Non-pigmented ciliary epithelial cell (primary cell): ENCODE data around the gene UGT1A9.

Source experiments
- DNase-seq: peaks from one replicate; pipeline ENCODE4 v3.0.0-alpha.2; 2010; ENCODE audit warnings: low read depth

The UGT1A9 gene

GRCh38 chr2:233758849-233759248 is 87.2 kb downstream of the UGT1A9 start:
- DNase-seq: no peak

- no peak for DNase-seq
These were observed 88.3 kb downstream of the UGT1A9 start, which contains the start of gene UGT1A1 for GRCh38 chr2:233760043-233760442. TSS of gene UGT1A1 (plus strand) at chr2:233760270. CDS start at chr2:233760288, 18 bp downstream.

DNA sequence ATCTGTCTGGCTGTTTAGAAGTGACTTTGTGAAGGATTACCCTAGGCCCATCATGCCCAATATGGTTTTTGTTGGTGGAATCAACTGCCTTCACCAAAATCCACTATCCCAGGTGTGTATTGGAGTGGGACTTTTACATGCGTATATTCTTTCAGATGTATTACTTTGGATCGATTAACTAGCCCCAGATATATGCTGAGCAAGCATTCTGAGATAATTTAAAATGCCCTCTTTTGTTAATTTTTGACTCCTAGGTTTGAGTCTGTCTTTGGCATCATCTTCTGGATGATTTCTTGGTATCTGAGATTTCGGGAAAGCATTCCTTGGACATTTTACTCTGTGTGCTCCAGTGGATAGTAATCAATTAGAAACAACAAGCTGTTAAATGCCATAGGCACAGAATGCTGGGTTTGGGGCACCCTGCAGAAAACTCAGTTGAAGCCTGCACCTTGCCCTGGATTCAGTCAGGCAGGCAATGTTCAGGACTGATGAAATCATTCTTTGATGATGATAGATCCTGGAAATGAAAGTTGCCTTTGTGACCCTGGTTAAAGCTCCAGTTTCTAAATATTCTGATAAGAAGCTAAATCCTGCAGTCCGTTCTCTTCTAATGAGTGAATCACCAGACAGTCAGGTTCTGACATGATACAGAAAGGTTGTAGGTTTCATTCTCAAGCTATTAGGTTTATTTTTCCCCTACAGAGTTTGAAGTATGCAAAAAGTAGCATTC is 89.5 kb downstream of the UGT1A9 start:
- no peak for DNase-seq

DNA sequence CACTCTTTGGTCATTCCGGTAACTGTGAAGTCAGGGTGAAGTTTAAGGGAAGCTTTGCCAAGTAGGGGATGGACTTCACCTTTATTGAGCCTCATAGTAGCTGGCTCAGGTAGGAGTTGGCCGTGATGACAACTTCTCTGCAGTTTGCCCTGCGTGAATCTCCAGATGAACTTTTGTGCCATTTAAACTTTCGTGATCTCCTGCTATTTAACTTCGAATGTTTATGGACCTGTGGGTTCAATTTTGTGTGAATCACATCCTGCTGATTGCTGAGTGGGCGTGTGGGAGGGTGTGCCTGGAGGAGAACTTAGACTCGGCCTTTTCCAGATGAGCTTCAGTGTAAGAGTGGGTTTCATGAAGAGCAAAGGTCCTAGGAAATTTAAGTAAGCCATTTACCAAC is 92.6 kb downstream of the UGT1A9 start:
- peak; percentile 41 for DNase-seq

DNA sequence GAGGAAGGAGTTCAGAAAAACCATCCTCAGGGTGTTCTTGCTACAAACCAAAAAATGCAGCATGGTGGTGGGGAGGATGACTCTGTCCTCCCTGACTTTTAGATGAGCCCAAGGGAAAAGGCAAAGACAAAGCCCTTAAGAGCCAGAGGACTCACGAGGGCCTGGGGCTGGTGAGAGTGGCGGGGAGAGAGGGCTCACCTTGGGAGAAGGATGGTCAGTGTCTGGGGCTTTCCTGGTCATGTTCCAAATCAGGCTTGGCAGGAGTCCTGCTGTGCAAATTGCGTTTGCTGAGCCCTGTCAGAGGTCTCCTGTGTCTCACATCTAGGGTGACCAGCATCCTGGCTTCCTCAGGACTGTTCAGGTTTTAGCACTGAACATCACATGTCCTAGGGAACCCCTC is 93.1 kb downstream of the UGT1A9 start:
- no peak for DNase-seq

DNA sequence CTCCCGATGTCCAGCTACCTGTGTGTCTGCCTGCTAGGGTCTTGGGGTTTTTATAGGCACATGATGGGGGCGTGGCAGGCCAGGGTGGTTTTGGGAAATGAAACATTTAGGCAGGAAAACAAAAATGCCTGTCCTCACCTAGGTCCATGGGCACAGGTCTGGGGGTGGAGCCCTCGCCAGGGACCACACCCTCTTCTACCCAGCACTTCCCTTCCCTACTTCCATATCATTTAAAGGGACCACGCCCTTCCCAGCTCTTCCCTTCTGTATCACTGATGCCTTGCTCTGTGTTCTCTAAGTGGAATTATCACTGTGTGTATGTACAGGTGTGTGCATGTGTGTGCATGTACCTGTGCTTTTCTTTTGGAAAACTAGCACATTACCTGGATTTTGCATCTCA is 94.7 kb downstream of the UGT1A9 start:
- DNase-seq: no peak

- no peak for DNase-seq
These were observed 96.4 kb downstream of the UGT1A9 start for GRCh38 chr2:233768076-233768475.

- DNase-seq: no peak
These were observed 97.6 kb downstream of the UGT1A9 start for GRCh38 chr2:233769260-233769659.

DNA sequence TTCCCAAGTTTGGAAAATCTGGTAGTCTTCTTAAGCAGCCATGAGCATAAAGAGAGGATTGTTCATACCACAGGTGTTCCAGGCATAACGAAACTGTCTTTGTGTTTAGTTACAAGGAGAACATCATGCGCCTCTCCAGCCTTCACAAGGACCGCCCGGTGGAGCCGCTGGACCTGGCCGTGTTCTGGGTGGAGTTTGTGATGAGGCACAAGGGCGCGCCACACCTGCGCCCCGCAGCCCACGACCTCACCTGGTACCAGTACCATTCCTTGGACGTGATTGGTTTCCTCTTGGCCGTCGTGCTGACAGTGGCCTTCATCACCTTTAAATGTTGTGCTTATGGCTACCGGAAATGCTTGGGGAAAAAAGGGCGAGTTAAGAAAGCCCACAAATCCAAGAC is 100.5 kb downstream of the UGT1A9 start:
- DNase-seq: no peak

GRCh38 chr2:233772583-233772982 is 100.9 kb downstream of the UGT1A9 start:
- DNase-seq: no peak

- no peak for DNase-seq
These were observed 102.2 kb downstream of the UGT1A9 start for GRCh38 chr2:233773854-233774253.

GRCh38 chr2:233775414-233775813 is 103.7 kb downstream of the UGT1A9 start:
- no peak for DNase-seq

- no peak for DNase-seq
These were observed 106.3 kb downstream of the UGT1A9 start, which contains the start of gene MROH2A for GRCh38 chr2:233778030-233778429. TSS of gene MROH2A (plus strand) at chr2:233778330. CDS start at chr2:233779359, 1,029 bp downstream.

DNA sequence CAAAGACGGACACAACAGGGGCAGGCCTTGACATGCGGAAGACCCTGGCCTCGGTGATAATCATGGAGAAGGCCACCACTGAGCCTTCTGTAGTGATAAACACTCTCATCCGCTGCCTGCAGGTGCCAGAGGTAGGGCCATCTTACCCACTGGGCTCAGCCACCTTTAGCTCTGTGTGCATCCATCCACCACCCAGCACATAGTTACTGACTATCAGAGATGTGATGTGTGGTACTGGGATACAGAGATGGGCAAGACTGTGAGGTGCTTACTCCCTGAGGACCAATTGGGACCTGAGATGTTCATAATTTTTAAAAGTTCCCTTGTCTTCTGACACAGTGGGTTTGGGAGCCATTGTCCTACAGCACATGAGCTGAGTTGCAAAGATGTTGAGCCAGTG is 108.0 kb downstream of the UGT1A9 start:
- DNase-seq: no peak

DNA sequence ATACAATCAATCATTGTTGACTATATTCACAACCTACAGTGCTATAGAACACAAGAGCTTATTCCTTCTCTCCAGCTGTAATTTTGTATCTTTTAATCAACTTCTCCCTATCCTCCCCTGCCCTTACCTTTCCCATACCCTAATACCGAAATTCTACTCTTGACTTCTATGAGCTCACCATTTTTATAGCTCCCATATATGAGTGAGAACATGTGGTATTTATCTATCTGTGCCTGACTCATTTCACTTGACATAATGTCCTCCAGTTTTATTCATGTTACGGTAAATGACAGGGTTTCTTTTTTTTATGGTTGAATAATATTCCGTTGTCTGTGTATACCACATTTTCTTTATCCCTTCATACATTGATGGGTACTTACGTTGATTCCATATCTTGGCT is 109.1 kb downstream of the UGT1A9 start:
- DNase-seq: no peak

DNA sequence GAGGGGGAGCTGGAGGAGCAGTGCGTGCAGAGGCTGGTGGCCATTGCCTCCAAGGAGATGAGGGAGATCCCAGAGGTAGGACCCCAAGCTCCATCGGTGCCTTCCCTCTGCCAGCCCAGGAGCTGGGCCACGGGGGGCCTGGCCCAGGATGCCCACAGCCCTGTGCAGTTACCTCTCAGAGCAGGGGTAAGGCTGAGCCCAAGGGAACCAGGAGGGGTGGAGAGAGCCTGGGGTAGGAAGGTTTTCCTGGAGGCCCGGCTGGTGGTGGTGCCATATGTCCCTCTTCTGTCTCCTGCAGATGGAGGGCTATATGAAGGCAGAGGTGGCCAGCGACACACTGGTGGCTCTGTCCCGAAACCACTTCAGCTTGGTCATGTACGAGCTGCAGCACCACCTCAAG is 117.9 kb downstream of the UGT1A9 start:
- no peak for DNase-seq

DNA sequence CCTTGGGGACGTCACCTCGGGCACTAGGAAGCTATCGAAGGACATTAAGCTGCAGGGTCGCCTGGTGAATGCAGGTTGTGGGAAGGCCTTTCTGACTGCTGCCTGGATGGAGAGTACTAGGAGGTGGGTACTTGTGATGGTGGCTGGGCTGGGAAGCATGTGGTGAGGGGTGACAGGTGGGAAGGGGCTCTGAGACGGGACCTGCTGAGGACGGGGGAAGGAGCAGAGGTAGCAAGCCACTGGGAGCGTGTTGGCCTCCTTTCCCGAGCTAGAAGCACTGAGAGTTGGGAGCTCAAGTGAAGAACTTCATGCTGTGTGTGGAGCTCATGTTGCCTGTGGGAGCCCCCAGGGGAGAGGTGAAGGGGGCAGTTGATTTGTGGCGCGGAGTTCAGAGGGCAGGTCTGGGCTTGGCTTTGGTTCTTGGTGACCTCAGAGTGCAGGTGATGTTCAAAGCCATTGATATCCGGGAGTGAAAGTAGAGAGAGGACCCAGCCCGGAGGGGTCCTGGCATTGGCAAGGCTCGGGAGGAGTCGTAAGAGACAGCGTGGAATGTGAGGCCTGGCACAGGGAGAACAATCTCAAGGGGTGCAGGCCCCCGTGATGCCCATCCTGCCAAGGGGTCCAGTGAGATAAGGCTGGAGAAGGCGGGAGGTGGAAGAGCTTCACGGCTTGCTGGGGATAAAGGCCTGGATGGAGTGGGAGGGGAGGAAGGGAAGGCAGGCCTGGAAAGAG is 119.6 kb downstream of the UGT1A9 start:
- DNase-seq: no peak

DNA sequence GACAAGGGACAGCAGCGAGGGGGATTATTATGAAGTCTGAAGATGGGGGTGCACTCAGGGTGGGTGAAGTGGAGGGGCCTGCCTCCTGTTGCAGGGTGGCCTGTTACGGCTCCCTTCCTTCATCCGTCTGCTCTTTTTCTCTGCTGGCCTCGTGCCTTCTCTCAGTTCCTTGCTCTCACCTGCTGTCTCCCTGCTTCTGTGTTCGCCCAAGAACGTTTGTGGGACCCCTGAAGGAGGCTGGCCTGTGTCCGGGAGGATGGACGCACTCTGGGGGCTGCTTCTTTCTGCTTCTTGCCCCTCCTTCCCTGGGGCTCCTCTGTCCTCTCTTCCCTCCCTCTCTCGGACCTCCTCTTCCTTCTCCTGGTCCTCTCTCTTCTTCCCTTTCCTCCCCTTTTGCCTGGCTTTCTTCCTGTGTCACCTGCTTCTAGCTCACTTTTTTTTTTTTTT is 120.2 kb downstream of the UGT1A9 start:
- no peak for DNase-seq

DNA sequence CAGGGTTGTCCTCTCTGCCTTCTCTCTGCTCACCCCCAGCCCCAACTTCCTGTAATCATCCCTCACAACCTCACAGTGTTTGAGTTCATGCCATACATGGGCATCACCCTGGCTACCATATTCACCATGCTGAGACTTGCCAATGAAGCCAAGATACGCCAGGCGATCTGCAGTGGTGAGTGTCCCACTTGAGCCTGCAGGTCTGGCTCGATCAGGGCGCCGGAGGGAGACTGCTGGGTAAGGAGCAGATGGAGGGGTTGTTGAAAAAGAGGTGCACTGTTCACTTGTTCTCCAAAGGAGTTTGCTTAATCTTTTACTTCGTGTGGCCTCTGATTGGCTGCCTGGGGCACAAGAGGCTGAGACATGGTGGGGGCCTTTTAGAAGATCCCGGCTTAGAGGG is 121.0 kb downstream of the UGT1A9 start:
- DNase-seq: no peak

DNA sequence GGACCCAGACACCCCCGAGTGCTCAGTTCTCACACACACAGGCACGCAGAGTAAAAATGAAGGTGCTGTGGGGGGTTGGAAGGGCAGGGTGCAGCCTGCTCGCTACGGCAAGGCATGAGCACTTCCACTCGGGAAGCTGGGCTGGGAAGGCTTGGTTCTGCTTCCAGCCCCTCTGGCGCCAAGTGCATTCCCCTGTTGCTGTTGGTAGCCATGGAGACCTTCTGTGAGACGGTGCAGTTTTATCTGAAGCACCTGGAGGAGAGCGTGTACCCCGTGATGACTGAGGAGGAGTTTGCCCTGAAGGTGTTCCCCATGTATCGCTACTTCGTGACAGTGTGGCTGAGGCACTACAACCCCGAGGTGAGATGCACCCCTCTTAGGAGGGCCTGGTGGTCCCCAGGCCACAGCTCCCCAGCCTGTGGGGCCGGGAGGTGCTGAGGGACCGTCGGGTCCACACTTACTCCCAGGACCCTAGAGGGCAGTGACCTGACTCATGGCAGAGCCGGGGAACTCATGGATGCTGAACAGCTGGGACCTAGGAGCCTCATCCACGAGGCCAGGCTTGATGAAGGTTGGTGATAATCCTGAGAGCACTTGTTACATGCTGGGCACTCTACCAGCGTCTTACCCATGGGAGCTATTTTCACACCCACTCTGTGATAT is 121.9 kb downstream of the UGT1A9 start:
- DNase-seq: no peak

DNA sequence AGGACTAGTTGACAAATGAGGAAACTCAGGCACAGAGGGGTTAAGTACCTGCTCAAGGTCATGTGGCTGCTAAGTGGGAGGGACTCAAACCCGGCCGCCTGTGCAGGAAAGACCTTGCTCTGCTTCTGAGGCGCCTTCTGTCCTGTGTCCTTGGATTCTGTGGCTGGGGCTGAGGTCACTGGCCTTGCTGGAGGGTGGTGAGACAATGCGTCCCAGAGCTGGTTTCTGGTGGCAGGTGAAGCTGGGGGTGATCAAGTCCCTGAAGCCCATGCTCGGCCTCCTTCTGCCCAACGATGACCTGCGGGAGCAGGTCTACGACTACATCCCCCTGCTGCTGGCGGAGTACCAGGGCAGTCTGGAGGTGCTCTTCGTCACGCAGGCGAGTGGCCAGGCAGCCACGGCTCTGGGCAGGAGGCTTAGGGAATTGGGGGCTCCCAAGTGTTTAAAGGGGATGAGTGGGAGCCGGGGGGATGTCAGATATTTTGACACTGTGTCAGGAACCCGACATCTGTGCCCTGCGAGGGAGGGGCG is 122.5 kb downstream of the UGT1A9 start:
- no peak for DNase-seq

- no peak for DNase-seq
These were observed 124.1 kb downstream of the UGT1A9 start for GRCh38 chr2:233795735-233796171.

- no peak for DNase-seq
These were observed 124.6 kb downstream of the UGT1A9 start for GRCh38 chr2:233796254-233796653.
